Erythroblast (primary cell): Measurements from ENCODE around the gene ZMPSTE24.

Source experiments
- GATA1 ChIP-seq: IDR thresholded peaks from 2 replicates; pipeline ENCODE4 v1.6.1; 2011; ENCODE audit warnings: low read depth, mild to moderate bottlenecking, control low read depth, low read length, moderate library complexity
- POLR2A ChIP-seq: IDR thresholded peaks from 2 replicates; pipeline ENCODE4 v1.6.1; 2011; ENCODE audit warnings: mild to moderate bottlenecking, low read length

DNA sequence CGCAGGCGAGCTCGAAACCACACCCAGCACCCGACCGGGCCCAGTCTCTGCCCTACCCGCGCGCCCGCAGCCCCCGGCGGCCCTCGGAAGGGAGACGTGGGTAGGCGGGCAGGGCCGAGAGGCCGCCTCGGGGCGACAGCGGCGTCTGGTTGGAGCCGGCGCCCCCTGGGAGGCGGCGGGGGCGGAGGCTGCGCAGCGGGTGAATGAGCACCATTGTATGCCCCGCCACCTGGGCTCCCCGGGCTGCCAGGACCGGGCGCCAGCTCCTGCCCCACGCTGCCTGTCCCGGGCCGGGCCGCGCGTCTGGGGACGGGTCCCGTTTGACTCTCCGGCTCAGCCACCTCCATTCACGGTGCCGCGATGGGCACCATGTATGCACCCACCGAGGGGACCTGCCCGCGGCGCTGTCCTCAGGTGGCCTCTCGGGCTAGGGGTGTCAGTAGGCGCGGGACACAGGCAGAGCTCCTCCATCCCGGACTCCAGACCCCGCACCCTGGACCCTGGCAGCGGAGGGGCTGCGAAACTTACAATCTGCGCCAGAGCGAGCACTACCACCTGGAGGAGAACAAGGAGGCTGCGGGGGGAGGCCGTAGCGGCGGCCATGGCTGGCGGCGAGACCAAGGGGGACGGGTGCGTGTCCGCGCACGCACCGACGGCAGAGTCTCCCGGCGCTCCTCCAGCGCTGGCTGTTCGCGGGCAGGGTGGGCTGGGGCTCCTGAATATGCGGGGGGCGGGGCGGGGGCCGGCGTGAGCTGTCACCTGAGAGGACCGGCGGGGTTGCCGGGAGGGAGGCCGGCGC, 58.8 kb downstream of the ZMPSTE24 start, which contains the start of gene COL9A2:
- no peak for TF ChIP-seq POLR2A
- no peak for TF ChIP-seq GATA1
